Gastrocnemius medialis (tissue), 4 donors: ENCODE measurements around the gene CHAC2. TPM values are rescaled to one million over a fixed set of nuclear protein-coding genes. Genes with fewer than 3 reads are reported as not detected.

Experiments used
- ATAC-seq, 2 donors: fragments of 150-250 bp; one replicate each; pipeline ENCODE4 v1.9.1; 2016
- DNase-seq, 2 donors: peaks; one replicate each; pipeline ENCODE4 v3.0.0-alpha.2; 2019
- H3K27ac ChIP-seq, 4 donors: fragments of 200-600 bp; sonication (generic); 1 replicate in 1 of 4; 2 replicates in 3 of 4; pipeline ENCODE4 v1.5.1; 2016 to 2018; ENCODE audit warnings: mild to moderate bottlenecking in 2 of 4, moderate library complexity in 1 of 4
- H3K27me3 ChIP-seq, 3 donors: fragments of 200-600 bp; sonication (generic) in 2 of 3; 1 replicate in 1 of 3; 2 replicates in 2 of 3; pipeline versions ENCODE4 v1.5.1 to v1.6.0; 2016 to 2019; ENCODE audit warnings: mild to moderate bottlenecking in 1 of 3, moderate library complexity in 1 of 3
- H3K36me3 ChIP-seq, 2 donors: fragments of 200-600 bp; sonication (generic) in 1 of 2; one replicate each; pipeline ENCODE4 v1.5.1; 2017 to 2018
- H3K4me1 ChIP-seq, 2 donors: fragments of 200-600 bp; sonication (generic) in 1 of 2; one replicate each; pipeline ENCODE4 v1.5.1; 2016 to 2017; ENCODE audit warnings: mild to moderate bottlenecking in 2 of 2
- H3K4me3 ChIP-seq, 4 donors: fragments of 200-600 bp; sonication (generic) in 3 of 4; 1 replicate in 1 of 4; 2 replicates in 3 of 4; pipeline ENCODE4 v1.5.1; 2016 to 2019; ENCODE audit warnings: mild to moderate bottlenecking in 2 of 4
- H3K9me3 ChIP-seq, 3 donors: fragments of 200-600 bp; sonication (generic) in 2 of 3; 1 replicate in 1 of 3; 2 replicates in 2 of 3; pipeline ENCODE4 v1.5.1; 2016 to 2019
- CTCF ChIP-seq, 5 experiments: fragments of 450-650 bp in 3 of 5; fragments of 200-600 bp in 2 of 5; sonication (generic) in 2 of 5; IDR thresholded peaks in 4 of 5; conservative IDR thresholded peaks in 1 of 5; 1 replicate in 4 of 5; 2 replicates in 1 of 5; pipeline ENCODE4 v1.5.1; 2016 to 2019; ENCODE audit warnings: antibody characterized with exemption in 5 of 5, mild to moderate bottlenecking in 3 of 5, moderate library complexity in 3 of 5
- POLR2A ChIP-seq, 2 donors: fragments of 450-650 bp; IDR thresholded peaks; one replicate each; pipeline ENCODE4 v1.6.1; 2017; ENCODE audit warnings: antibody characterized with exemption in 2 of 2, mild to moderate bottlenecking in 2 of 2, moderate library complexity in 2 of 2
- in situ Hi-C, 4 donors: fragments of 200-750 bp; cut with MboI; loops; one replicate each; pipeline versions ENCODE4 v1.15.0 to v1.8.0; 2017; ENCODE audit warnings: low sequenced_read_pairs in 4 of 4
- intact Hi-C: fragments of 100-400 bp; cut with DNase I; formaldehyde crosslinking; loops from one replicate; pipeline ENCODE4 v1.15.1; 2023; ENCODE audit warnings: low total_unique reads
- total RNA-seq, 4 donors: library from RNA; depleted of rRNA; stranded (reverse); fragments of >200 nt; gene quantifications; one replicate each; pipeline versions ENCODE4 v1.1.0 to v1.2.3, GENCODE V29; 2016

The CHAC2 gene
- total RNA-seq, 4 donors from 2014 or later, result 3.7 to 10.3 (median 6.0) TPM

- H3K27ac ChIP-seq, result no peak overlapping the region
- no peaks in the 10 kb centered on the region for H3K9me3 ChIP-seq
- H3K36me3 ChIP-seq, result peaks cover 0 to 17% of the 10 kb centered on the region in 2 donors
- TF ChIP-seq POLR2A (IDR thresholded peaks at IDR 0.05) (no peak), CTCF (IDR thresholded peaks at IDR 0.05 in 4 of 5, conservative IDR thresholded peaks at IDR 0.05 in 1 of 5) (no peak)
- no peak for ATAC-seq
- H3K4me3 ChIP-seq, result no peak overlapping the region
- no peak for DNase-seq
- intact Hi-C loops (no loop called here), in situ Hi-C loops (no loop called here)
- H3K27me3 ChIP-seq, result no peaks in the 10 kb centered on the region
- H3K4me1 ChIP-seq, result no peaks in the 10 kb centered on the region
Measured at GRCh38 chr2:53818854-53819435, 51.3 kb downstream of the CHAC2 start.

GRCh38 chr2:53819634-53820033 is 52.0 kb downstream of the CHAC2 start:
- in situ Hi-C loops (no loop called here), intact Hi-C loops (no loop called here)
- no peaks in the 10 kb centered on the region for H3K9me3 ChIP-seq
- no peak overlapping the region for H3K27ac ChIP-seq
- ATAC-seq (no peak), DNase-seq (no peak)
- no peaks in the 10 kb centered on the region for H3K4me1 ChIP-seq
- H3K4me3 ChIP-seq, result no peak overlapping the region
- no peak for TF ChIP-seq CTCF (IDR thresholded peaks at IDR 0.05 in 4 of 5, conservative IDR thresholded peaks at IDR 0.05 in 1 of 5)
- TF ChIP-seq POLR2A (IDR thresholded peaks at IDR 0.05), result no peak
- peaks cover 0 to 17% of the 10 kb centered on the region in 2 donors for H3K36me3 ChIP-seq
- no peaks in the 10 kb centered on the region for H3K27me3 ChIP-seq

DNA sequence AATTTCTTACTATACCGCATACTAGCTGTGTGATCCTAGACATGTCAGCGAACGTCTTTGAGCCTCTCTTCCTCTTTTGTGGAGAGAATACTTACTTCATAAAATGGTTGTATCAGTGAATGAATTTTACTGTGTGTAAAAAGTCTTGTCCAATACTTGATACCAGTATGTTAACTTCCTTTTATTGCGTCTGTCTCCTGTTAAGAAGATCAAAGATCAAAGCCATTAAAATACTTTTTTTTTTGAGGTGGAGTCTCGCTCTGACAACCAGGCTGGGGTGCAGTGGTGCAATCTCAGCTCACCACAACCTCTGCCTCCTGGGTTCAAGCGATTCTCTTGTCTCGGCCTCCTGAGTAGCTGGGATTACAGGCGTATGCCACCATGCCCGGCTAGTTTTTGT is 52.4 kb downstream of the CHAC2 start:
- Histone ChIP-seq H3K27ac (no peak overlapping the region), H3K9me3 (no peaks in the 10 kb centered on the region), H3K4me1 (no peaks in the 10 kb centered on the region), H3K27me3 (no peaks in the 10 kb centered on the region), H3K36me3 (peaks cover 0 to 17% of the 10 kb centered on the region in 2 donors), H3K4me3 (no peak overlapping the region)
- DNase-seq (no peak), ATAC-seq (no peak)
- TF ChIP-seq POLR2A (IDR thresholded peaks at IDR 0.05) (no peak), CTCF (IDR thresholded peaks at IDR 0.05 in 4 of 5, conservative IDR thresholded peaks at IDR 0.05 in 1 of 5) (no peak)
- in situ Hi-C loops (no loop called here), intact Hi-C loops (no loop called here)

GRCh38 chr2:53820711-53821110 is 53.1 kb downstream of the CHAC2 start:
- intact Hi-C loops (no loop called here), in situ Hi-C loops (no loop called here)
- H3K36me3 ChIP-seq, result peaks cover 0 to 16% of the 10 kb centered on the region in 2 donors
- no peaks in the 10 kb centered on the region for H3K27me3 ChIP-seq
- no peak overlapping the region for H3K4me3 ChIP-seq
- TF ChIP-seq CTCF (IDR thresholded peaks at IDR 0.05 in 4 of 5, conservative IDR thresholded peaks at IDR 0.05 in 1 of 5), result no peak
- no peak for TF ChIP-seq POLR2A (IDR thresholded peaks at IDR 0.05)
- DNase-seq (no peak), ATAC-seq (no peak)
- no peaks in the 10 kb centered on the region for H3K9me3 ChIP-seq
- no peak overlapping the region for H3K27ac ChIP-seq
- peaks cover 0 to 2% of the 10 kb centered on the region in 2 donors for H3K4me1 ChIP-seq

GRCh38 chr2:53821810-53822209 is 54.2 kb downstream of the CHAC2 start:
- DNase-seq (no peak), ATAC-seq (no peak)
- in situ Hi-C loops, result no loop called here
- H3K4me1 ChIP-seq, result peaks cover 7 to 10% of the 10 kb centered on the region in 2 donors
- H3K27ac ChIP-seq, result no peak overlapping the region
- TF ChIP-seq CTCF (IDR thresholded peaks at IDR 0.05 in 4 of 5, conservative IDR thresholded peaks at IDR 0.05 in 1 of 5) (no peak), POLR2A (IDR thresholded peaks at IDR 0.05) (no peak)
- no peaks in the 10 kb centered on the region for H3K9me3 ChIP-seq
- intact Hi-C loops, result no loop called here
- no peaks in the 10 kb centered on the region for H3K27me3 ChIP-seq
- H3K4me3 ChIP-seq, result no peak overlapping the region
- peaks cover 0 to 5% of the 10 kb centered on the region in 2 donors for H3K36me3 ChIP-seq
